ENCODE measurements around the gene HOXB6. TPM values are rescaled to one million over a fixed set of nuclear protein-coding genes. Genes with fewer than 3 reads are reported as not detected.
A peak's percentile ranks its signal among the peaks of the same experiment; 100 is the strongest.

The HOXB6 gene
- total RNA-seq, 1 donor from 2014 or later = 0.28 TPM

DNA sequence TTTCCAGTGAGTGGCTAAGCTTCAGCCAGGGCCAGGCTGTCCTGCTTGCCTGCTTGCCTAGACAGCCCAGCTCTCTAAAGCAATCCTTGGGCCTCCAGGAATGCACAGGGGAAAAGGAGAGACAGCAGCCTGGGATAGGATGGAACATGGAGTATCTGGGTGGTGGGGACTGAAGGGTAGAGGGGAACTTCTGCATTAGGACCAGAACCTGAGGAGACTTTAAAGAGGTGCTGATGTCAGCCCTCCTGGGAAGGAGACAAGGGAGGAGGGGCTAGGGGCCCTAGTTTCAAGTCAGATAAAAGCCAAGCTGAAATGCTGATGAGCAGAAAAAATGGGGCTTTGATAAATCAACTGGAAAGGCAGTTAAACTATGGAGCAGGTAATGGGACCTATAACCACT lies 4.2 kb upstream of the HOXB6 start:
- no peak for ATAC-seq

DNA sequence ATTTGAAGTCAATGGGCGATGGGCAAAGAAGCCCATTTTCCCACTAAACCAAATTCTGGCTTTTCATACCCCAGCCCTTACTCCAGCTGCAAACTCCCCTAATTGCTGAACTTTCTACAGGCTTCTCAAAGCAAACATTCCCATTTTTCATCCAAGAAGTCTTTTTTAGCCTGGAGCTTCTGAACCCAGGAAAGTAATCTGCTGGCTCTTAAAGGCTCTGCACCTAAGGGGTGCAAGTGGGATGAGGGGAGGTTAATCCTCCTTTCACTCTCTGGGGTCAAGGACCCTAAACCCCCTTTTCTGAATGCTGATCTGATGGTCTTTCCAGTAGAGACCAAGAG lies 3.7 kb upstream of the HOXB6 start:
- no peak for ATAC-seq

DNA sequence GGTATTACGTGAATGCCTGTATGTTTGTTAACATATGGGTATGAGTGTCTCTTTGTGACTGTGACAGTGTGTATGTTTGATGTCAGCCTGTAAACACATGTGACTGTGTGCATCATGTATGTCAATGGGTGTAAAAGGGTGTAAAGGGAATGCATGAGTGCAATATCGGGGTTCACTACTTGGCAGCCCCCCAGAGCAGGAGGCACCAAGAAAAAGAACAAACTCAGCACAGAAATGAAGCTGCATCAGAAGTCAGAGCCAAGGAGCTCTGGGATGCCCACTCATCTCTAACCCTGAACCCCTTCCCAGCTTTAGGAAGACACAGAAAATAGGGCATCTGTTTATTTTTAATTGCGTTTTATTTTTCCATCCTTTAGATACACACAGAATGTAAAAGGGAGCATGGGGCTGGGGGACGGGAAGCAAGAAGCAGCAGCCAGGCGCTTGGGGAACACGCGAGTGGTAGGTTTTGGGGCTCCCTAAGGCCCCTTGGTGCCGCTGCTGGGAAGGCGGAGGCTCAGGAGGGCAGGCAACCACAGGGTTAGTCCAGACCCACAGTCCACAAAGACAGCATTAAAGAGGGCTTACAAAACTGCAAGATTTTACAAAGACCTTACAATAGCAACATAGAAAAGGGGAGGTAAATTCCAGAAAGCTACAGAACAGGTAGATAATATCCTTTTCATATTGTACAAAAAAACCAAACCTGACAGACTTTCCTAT lies 2.3 kb upstream of the HOXB6 start:
- no peak for ATAC-seq

DNA sequence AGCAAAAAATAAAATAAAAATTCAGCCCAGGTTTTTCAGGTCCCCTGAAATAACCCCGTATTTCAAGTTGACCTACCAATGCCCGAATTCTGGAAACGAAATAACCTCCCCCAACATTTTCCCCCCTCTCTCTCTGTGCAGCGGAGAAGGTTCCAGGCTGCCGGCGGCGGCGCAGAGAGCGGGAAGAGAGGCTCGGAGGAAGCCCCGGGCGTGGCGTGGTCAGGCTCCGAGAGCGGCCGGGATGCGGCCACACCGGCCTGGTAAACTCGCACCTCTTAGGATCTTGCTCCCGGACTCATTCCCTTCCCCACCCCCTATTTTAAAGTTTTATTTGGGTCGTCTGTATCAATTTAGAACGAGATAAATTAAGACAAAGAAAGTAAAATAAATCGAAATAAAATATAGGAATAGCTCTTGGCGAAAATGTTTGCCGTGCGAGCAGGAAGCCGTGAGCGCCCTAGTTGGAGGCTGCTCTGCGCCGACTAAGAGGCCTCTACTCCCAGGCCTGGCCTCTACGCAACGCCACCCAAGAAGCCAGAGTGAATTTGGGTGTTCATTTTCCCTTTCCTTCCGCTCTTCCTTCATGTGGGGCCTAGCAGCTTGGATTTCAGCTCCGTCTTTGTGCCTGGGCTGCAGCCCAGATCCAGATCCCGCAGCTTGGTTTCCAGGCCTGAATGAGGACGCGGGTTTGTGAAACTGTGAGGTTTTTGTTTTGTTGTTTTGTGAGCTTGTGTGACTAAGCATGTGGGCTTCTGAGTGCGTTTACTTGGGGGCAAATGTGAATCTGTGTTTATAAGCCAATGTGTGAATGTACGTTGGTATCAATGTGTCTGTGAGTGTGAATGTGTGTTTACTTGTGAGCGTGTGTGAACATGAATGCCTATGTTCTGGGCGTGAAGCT lies 1.5 kb upstream of the HOXB6 start:
- ATAC-seq = no peak

DNA sequence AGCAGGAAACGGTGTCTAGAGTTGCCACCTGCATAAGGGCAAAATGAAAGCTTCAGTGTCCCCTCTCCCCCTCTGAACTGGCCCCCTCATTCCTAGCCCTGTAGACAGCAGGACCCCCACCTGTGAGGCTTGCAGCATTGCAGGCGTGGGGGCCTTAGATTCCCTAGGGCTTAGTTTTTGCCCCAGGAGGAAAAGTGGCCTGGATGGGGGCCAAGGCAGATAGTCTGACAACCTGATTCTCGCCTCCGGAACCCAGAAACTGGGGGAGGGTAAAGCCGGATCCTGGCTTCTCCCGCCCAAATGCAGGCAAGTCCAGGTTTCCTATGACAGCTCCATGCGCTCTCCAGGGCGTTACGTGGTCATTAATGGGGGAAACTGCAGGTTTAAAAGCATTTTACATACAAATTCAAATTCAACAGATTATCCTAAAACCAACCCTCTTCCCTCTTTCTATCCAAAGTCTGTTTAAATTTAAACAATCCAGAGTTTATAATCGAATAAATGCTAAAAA lies 678 bp upstream of the HOXB6 start:
- ATAC-seq = no peak

DNA sequence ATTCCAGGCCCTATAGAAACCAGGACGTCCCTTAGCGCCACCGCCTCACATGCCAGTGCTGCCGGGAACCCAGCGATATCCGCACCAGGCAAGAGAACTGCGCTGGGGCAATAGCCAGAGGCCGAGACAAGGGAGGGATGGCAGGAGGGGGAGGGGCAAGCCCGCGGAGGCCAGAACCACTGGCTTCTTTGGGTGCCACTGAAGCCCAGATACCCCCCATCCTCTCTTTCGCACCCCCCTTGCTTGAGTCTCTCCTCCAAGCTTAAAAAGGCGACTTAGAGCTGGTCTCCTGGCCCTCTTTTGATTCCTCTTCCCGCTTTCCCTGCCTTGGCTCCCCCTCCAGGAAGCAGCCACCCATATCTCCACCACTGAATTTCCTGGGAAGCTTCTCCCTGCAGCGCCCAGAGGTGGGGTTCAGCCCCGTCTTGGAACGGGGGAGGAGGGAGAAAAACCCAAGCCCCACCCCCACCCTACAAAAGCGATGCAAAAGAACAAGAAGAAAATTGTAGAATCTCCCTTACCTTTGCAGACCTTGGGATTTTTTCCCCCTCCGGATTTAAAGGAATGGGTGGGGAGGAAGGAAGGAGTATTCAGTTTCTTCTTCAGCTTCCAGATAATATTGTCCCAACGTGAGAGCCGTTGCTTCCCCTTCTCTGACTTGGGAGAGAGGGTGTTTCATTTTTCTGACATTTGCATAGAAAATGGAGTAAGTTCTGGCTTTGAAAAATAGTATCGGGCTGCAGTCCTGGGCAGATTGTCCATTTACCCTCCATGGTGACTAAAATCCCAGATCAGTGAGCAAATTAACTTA lies 622 bp downstream of the HOXB6 start:
- no peak for ATAC-seq

DNA sequence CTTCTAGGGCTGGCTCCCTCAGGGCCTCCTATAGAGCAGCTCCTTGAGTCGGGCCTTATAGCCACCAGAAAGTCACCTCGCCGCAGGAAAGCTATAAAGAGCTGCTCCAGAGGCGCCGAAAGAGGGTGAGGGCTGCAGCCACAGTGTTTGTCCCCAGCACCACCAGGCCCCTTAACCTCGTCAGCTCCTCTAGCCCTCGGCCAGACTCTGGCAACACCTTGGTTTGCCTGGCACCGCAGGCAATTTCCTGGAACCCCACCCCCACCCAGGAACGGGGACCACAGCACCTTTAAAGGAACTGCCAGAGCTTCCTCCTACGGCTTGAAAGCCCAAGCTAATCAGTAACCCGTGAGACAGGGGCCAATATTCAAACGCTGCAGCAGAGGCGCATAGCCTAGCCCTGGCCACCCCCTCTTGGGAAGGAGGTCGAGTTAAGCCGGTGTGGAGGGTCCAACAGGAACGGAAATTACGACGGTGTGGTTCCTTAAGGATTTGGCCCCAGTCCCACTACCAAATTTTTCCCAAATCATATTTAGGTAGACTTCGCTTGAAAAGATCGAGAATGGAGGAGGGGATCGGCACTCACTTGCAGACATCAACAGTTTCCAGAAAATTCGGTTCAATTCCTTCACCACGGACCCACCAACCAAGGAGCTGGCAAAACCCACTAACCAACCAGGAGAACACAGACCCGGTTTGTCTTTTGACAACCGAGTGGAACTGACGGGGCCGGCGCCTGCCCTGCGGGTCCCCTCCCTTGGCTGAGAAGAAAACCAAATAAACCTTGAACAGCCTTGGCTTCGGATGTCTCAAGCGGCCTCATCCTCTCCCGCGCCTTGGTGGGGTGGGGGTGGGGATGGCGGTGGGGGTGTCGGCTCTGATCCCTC lies 3.0 kb downstream of the HOXB6 start:
- no peak for ATAC-seq

DNA sequence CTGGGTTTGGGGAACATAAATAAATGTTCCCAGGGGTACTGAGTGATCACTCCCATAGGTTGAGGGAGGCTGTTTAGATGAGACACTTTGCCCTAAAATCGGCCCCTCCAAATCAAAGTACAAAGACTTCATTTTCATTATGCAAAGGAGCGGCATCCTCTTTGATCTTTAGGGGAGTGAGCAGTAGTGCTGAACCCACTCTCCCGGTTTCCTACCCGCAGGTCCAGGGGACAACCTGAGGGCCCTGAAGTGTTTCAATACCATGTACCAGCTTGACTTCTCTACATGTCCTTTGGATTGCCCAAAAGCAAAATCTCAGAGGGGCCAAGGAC lies 3.6 kb downstream of the HOXB6 start:
- no peak for ATAC-seq

DNA sequence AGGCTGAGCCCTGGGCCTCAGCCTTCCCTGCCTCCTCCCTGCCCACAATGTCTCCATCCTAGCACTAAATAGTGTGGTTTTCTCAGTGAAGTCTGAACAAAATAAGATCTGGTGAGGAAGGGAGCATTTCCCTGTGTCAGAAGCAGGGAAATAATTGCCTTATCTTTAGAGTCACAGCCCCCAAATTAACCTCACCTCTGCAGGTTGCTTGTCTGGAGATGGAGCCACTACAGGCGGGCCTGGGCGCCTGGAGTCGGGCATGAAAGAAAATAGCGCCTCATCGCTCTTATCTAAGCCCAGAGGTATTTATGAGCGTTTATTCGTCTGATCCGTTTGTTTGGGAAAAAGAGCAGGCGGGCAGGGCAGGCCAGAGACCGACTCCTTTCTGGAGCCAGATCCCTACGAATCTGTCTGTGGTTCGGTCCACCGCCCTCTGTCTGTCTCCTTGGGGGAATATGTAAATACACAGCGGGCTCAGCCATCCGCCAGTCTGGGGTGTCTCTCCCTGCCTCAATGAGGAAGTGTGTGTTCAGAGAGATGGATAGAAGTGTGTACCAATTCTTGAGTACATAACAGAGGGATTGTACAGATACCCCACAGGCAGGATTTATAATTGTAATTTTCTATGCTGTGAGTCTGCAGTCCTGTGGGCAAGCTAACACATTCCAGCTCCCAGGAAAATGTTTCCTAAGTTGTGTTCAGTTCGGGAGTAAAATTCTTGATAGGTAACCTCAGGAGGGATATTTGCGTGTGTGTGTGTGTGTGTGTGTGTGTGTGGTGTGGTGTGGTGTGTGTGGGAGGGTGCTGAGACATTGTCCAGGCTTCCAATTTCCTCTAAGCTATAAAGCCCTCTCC lies 4.3 kb downstream of the HOXB6 start:
- ATAC-seq = no peak

DNA sequence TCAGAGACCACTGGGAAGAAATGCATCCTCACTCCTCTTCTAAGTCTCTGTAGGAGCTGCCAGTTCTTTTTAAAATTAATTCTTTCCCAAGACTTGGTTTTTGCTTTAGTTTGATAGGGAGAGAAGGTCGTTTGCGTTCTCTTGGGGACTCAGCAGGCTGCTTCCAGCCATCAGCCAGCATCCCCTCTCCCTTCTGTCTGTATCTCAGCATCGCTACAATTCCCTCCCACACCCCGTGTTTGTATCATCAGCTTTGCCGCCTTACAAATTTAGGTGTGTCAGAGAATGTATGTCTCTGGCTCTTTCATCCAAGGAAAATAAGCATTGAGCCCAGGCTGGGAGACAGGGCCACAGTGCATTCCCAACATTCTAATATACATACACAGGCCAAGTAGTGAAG lies 5.4 kb downstream of the HOXB6 start:
- no peak for ATAC-seq

DNA sequence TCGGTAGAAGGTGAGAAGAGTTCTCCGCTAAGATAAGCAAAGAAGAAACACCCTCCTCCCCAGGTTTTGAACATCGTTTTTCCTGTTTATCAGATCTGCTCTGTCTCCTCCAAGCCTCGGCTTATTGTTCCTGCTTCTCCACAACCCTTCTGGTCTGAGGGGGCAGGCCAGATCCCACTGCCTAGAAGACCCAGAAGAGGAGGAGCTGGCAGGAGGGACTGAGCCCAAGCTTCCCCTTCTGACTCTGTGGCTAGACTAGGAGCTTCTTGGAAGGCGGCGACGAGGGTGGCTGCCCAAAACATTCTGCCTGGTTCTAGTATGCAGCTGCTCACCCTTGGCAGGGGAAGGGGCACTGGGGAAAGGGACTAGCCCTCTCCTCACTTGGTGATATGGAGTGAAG lies 6.0 kb downstream of the HOXB6 start:
- no peak for ATAC-seq

DNA sequence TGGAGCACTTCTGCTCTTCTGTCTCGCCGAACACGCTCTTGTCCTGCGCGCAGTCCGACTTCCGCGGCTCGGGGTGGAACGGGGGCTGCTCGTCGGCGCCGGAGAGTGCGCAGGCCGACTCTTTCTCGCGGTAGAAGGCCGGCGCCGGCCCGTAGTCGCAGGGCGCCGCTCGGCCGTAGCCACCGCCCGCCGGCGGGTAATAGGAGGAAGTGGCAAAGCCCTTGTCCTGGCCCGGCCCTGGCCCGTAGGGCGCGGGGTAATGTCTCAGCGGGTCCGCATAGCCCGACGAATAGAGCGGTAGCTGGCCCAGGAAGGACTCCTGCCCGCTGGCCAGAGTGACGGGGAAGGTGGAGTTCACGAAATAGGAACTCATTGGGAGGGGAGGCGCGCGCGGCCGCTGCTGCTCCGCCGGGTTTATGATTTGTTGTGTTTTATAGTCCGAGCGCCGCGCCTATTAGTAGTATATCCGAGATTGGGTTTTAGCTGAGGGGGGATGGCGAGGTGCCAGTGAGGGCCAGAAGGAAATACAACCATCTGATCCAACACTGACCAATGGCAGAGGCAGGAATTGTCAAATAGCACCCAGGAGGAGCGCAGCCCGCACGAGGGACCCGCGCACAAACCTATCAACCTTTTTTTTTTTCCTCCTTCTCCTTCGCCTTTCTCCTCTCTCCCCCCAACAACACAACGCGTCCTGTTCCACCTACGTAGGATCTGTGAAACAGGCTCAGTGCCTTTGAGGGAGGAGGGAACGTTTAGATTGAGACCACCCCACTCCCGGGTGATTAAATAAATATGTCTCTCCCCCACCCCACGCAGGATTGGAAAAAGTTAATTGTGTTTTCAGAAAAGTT lies 6.8 kb downstream of the HOXB6 start:
- ATAC-seq = peak; percentile 35

DNA sequence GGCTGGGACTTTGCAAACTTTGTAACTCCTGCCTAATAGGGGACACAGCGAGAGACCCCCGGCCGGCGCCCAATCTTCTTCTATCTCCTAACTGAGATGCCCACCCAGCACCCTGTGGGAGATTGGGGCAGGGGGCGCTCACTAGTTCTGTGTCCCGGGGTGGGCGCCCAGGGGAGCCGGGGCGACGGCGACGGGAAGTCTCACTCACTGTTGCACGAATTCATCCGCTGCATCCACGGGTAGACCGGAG lies 7.3 kb downstream of the HOXB6 start:
- ATAC-seq = no peak

DNA sequence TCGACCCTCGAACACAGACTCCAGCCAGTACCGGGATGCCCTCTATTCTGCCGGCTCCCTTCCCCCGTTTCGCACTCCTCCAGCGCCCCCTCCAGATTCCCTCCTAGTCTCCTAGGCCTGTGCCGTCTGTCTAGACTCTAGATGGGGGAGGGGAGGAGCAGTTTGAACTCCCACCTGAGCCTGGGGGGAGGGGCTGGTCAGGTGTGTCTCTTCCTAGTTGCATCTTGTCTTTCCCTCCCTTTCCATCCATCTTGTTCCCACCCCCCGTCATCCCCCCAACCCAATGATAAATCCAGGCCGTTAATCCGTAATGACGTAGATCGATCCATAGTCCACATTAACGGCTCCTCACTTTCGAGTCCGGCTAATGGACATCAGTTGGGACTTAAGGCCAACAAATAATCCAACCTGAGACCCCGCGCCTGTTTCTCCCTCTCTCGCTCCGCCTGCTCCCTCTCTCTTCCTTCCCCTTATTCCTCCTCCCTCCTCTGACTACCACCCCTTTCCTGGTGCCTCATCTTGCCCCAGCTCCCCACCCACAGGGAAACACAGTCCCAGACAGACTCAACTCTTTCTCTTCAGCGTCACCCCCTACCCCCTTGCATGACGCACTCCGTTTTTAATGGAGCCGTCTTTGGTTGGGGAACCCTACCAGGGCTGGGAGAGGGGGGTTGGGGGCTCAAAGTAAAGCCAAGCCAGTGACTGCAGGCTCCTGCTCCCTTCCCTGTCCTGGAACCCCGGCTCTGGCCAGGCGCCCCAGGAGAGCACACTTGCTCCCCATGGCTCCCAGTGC lies 7.9 kb downstream of the HOXB6 start:
- ATAC-seq = no peak

DNA sequence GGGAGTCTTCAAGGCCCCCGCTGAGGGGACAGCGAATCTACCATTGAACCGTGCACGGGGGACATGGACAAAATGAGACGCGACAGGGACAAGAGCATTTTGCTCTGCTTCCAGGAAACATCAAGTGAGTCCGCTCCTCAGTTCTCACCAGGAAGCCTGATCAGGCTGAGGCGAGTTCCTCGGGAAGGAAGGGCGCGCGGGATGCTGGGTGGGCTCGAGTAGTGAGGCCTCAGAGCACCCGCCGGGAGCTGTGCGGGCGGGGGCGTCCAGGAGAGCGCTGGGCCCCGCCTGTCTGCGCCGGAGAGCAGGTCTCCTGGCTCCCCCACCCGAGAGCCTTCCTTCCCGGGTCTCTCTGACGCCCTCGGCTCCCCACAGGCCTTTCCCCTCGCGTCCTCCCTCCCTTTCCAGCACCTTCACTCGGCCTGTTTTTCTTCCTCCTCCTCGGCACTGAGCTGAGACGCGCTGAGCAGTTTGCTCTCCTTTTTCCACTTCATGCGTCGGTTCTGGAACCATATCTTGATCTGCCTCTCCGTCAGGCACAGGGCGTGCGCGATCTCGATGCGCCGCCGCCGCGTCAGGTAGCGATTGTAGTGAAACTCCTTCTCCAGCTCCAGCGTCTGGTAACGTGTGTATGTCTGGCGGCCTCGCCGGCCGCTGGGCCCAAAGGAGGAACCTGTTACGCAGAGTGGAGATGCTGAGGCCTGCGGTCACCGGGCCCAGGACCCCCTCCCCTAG lies 8.6 kb downstream of the HOXB6 start:
- ATAC-seq = no peak

DNA sequence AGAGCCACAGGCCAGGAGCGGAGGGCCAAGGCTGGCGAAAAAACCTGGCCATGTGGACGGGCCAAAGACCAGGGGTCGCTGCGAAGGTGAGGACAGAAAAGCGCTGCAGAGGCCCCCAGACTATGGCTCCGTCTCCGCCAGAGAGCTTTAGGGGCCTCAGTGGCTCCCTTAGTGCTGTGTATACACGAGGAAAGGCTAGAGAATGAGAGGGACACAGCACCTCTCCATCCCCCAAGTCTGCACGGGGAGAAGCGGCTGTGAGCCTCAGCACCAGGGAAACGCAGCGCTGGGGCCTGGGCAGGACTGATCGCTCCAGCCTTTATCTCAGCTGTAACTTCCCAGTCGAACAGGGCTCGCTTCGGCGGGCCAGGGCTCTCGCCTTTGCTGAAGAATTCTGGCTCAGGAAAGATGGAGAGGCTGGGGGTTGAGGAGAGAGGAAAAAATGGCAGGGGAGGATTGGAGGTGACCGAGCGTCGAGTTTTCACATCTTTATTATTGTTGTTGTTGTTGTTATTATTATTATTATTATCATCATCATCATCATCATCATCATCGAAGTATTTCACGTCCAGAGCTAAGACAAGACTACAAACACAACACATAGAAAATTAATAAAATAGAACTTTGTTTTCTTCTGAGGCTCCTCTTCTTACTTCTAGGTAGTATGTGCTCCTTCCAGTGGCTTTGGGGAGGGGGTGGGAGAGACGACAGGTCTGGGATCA lies 9.3 kb downstream of the HOXB6 start:
- no peak for ATAC-seq

DNA sequence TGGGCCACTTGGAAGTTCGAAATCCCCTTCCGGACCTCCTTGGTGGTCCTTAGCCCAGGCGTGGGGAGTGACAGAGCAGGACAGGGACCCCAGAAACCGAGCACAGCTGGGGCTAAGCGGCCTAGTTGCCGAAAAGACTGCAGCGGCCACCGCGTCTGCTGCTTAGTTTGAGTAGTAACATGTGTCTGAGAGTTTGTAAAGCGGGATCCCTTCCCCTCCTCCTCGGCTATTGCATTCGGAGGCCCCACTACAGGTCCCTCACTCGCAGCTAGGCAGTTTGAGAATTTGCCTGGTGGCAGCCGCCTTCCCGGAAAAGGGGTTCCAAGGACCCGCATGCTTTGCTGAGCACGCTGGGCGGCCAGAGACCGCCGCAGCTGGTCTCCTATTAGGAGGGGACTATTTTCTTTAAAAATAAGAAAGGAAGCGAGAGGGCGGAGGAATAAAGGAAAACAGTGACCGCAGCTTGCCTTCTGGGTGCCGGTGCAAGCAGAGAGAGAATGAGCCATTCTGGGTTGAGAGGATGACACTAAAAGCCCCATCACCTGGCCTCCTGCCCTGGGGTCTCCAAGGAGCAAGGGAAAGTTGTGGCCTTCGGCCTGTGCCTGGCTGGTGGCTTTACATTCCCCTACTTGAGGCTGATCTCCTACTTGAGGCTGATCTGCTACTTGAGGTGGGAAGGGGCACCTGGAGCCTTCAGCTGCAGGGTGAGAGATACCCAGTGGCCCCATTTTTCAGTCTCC lies 10.1 kb downstream of the HOXB6 start:
- ATAC-seq = no peak
